H1 (cell line): Measurements from ENCODE around the gene ERGIC3. TPM values are rescaled to one million over a fixed set of nuclear protein-coding genes. Genes with fewer than 3 reads are reported as not detected.

ENCODE experiments used
- CTCF ChIA-PET: fragments of 300-600 bp; sonication (Branson Sonifier 250); formaldehyde crosslinking; loops from one replicate; lab custom pipeline; 2021; ENCODE audit not compliant: partially characterized antibody; lab: Charles Lee
- POLR2A ChIA-PET: fragments of 300-600 bp; sonication (Branson Sonifier 250); formaldehyde crosslinking; loops from one replicate; lab custom pipeline; 2021; ENCODE audit warnings: inconsistent platforms; ENCODE audit not compliant: partially characterized antibody; lab: Charles Lee
- DNase-seq, 2 experiments: peaks; one replicate each; pipeline versions ENCODE4 v3.0.0 to v3.0.0-alpha.2; 2010 to 2022; ENCODE audit warnings: low spot score in 2 of 2, low read depth in 1 of 2, mixed read lengths in 1 of 2
- FAIRE-seq: peaks from 2 replicates; lab custom pipeline; 2011; peaks lifted over from hg19 to GRCh38; lab: Jason Lieb, UNC
- H2AFZ ChIP-seq: 2 replicates; pipeline ENCODE4 v1.8.1; 2012; ENCODE audit warnings: low read length, inconsistent platforms
- H2AK5ac ChIP-seq: 2 replicates; pipeline ENCODE4 v1.6.1; 2013; ENCODE audit warnings: low read depth, low read length
- H2BK120ac ChIP-seq: replicated peaks from 2 replicates; pipeline ENCODE3; 2013; ENCODE audit warnings: low read depth, low read length, inconsistent platforms
- H2BK12ac ChIP-seq: 2 replicates; pipeline ENCODE4 v1.6.1; 2013; ENCODE audit warnings: low read depth, low read length
- H2BK15ac ChIP-seq: 2 replicates; pipeline ENCODE4 v1.6.1; 2013; ENCODE audit warnings: low read length
- H2BK20ac ChIP-seq: 2 replicates; pipeline ENCODE4 v1.6.1; 2013; ENCODE audit warnings: low read length
- H2BK5ac ChIP-seq: 2 replicates; pipeline ENCODE4 v1.6.1; 2013; ENCODE audit warnings: low read depth, low read length
- H3K14ac ChIP-seq: 2 replicates; pipeline ENCODE4 v1.6.1; 2013; ENCODE audit warnings: inconsistent platforms; ENCODE audit not compliant: insufficient read length
- H3K18ac ChIP-seq: 2 replicates; pipeline ENCODE4 v1.6.1; 2013; ENCODE audit warnings: low read length; ENCODE audit errors: extremely low read depth
- H3K23ac ChIP-seq: 2 replicates; pipeline ENCODE4 v1.6.1; 2013; ENCODE audit warnings: inconsistent platforms; ENCODE audit not compliant: insufficient read length
- H3K23me2 ChIP-seq: 2 replicates; pipeline ENCODE4 v1.6.1; 2013; ENCODE audit warnings: low read depth, low read length
- H3K27ac ChIP-seq: 2 replicates; pipeline ENCODE4 v1.6.1; 2011; ENCODE audit warnings: low read depth, low read length, inconsistent platforms
- H3K27me3 ChIP-seq, 4 experiments: replicated peaks in 1 of 4; 1 replicate in 1 of 4; 2 replicates in 3 of 4; pipeline versions ENCODE4 v1.6.1 to v1.8.1; 2011 to 2013; ENCODE audit warnings: low read length in 3 of 4, mild to moderate bottlenecking in 3 of 4, inconsistent platforms in 2 of 4, mixed read lengths in 2 of 4, moderate library complexity in 1 of 4; ENCODE audit not compliant: control insufficient read depth in 3 of 4, insufficient read depth in 3 of 4; ENCODE audit errors: extremely low read depth in 1 of 4
- H3K36me3 ChIP-seq, 4 experiments: 2 replicates each; pipeline versions ENCODE4 v1.6.1 to v1.8.1; 2011 to 2013; ENCODE audit warnings: mild to moderate bottlenecking in 4 of 4, low read length in 3 of 4, moderate library complexity in 2 of 4, control low read depth in 1 of 4, inconsistent platforms in 1 of 4; ENCODE audit not compliant: insufficient read depth in 4 of 4, control insufficient read depth in 2 of 4
- H3K4ac ChIP-seq: replicated peaks from 2 replicates; pipeline ENCODE3; 2013; ENCODE audit warnings: low read length, low read depth, mixed read lengths, inconsistent platforms; ENCODE audit not compliant: insufficient read length
- H3K4me1 ChIP-seq, 4 experiments: replicated peaks in 1 of 4; 1 replicate in 1 of 4; 2 replicates in 3 of 4; pipeline versions ENCODE4 v1.6.1 to v1.8.1; 2011 to 2013; ENCODE audit warnings: low read length in 3 of 4, inconsistent platforms in 2 of 4, mixed read lengths in 1 of 4; ENCODE audit not compliant: insufficient read depth in 4 of 4, control insufficient read depth in 3 of 4
- H3K4me2 ChIP-seq, 2 experiments: 2 replicates each; pipeline versions ENCODE4 v1.6.1 to v1.8.1; 2011 to 2013; ENCODE audit warnings: low read depth in 2 of 2, low read length in 2 of 2, control low read depth in 1 of 2, inconsistent platforms in 1 of 2, mild to moderate bottlenecking in 1 of 2; ENCODE audit not compliant: insufficient read depth in 1 of 2
- H3K4me3 ChIP-seq, 4 experiments: fragments of 200-600, 300-600 bp in 1 of 4; sonication (generic), shearing (Covaris generic), sonication (Bioruptor Twin) in 1 of 4; 2 replicates each; pipeline versions ENCODE4 v1.5.1 to v1.8.1; 2011 to 2016; ENCODE audit warnings: low read length in 4 of 4, low read depth in 3 of 4, control low read depth in 2 of 4, inconsistent platforms in 2 of 4, mild to moderate bottlenecking in 2 of 4, mixed read lengths in 1 of 4, moderate library complexity in 1 of 4; ENCODE audit not compliant: insufficient read depth in 2 of 4; ENCODE audit errors: extremely low read depth in 1 of 4
- H3K56ac ChIP-seq: replicated peaks from 2 replicates; pipeline ENCODE3; 2013; ENCODE audit warnings: low read depth, mild to moderate bottlenecking, mixed read lengths, low read length, inconsistent platforms; ENCODE audit not compliant: insufficient read length
- H3K79me1 ChIP-seq: 2 replicates; pipeline ENCODE4 v1.6.1; 2013; ENCODE audit warnings: low read depth, low read length, control low read depth
- H3K79me2 ChIP-seq, 2 experiments: 2 replicates each; pipeline versions ENCODE4 v1.6.1 to v1.8.1; 2012 to 2013; ENCODE audit warnings: low read length in 2 of 2, mild to moderate bottlenecking in 2 of 2, inconsistent platforms in 1 of 2; ENCODE audit not compliant: insufficient read depth in 2 of 2, control insufficient read depth in 1 of 2
- H3K9ac ChIP-seq, 4 experiments: replicated peaks in 1 of 4; 1 replicate in 1 of 4; 2 replicates in 3 of 4; pipeline versions ENCODE4 v1.6.1 to v1.8.1; 2011 to 2013; ENCODE audit warnings: low read depth in 3 of 4, low read length in 3 of 4, control low read depth in 2 of 4, mild to moderate bottlenecking in 2 of 4, moderate library complexity in 2 of 4, inconsistent platforms in 1 of 4; ENCODE audit errors: extremely low read depth in 1 of 4
- H3K9me3 ChIP-seq, 2 experiments: 2 replicates each; pipeline versions ENCODE4 v1.6.1 to v1.8.1; 2012 to 2013; ENCODE audit warnings: mild to moderate bottlenecking in 2 of 2, moderate library complexity in 2 of 2, control low read depth in 1 of 2, inconsistent platforms in 1 of 2, low read depth in 1 of 2, low read length in 1 of 2, mixed read lengths in 1 of 2; ENCODE audit not compliant: insufficient read depth in 2 of 2
- H4K20me1 ChIP-seq, 2 experiments: replicated peaks in 1 of 2; 2 replicates each; pipeline versions ENCODE3 to v1.8.1; 2011 to 2013; ENCODE audit warnings: inconsistent platforms in 2 of 2, low read length in 2 of 2, mild to moderate bottlenecking in 1 of 2; ENCODE audit not compliant: insufficient read depth in 2 of 2, control insufficient read depth in 1 of 2
- H4K5ac ChIP-seq: 2 replicates; pipeline ENCODE4 v1.6.1; 2013; ENCODE audit warnings: low read length, low read depth, mixed read lengths, inconsistent platforms; ENCODE audit not compliant: insufficient read length
- H4K8ac ChIP-seq: 2 replicates; pipeline ENCODE4 v1.8.0; 2013; ENCODE audit warnings: mild to moderate bottlenecking, moderate library complexity, low read length, inconsistent platforms; ENCODE audit not compliant: insufficient read depth; ENCODE audit errors: extremely low read depth
- H4K91ac ChIP-seq: replicated peaks from 2 replicates; pipeline ENCODE3; 2013; ENCODE audit warnings: low read length, mixed read lengths, inconsistent platforms; ENCODE audit not compliant: insufficient read length
- BCL11A ChIP-seq, 2 experiments: IDR thresholded peaks; one replicate each; pipeline ENCODE4 v1.6.1; 2011; ENCODE audit warnings: low read depth in 2 of 2, low read length in 2 of 2, mild to moderate bottlenecking in 2 of 2
- CREB1 ChIP-seq: IDR thresholded peaks from 2 replicates; pipeline ENCODE4 v1.6.1; 2012; ENCODE audit warnings: inconsistent platforms
- EP300 ChIP-seq, 2 experiments: IDR thresholded peaks; 1 replicate in 1 of 2; 2 replicates in 1 of 2; pipeline ENCODE4 v1.6.1; 2011 to 2012; ENCODE audit warnings: low read depth in 2 of 2, low read length in 2 of 2, mild to moderate bottlenecking in 2 of 2, borderline replicate concordance in 1 of 2, inconsistent platforms in 1 of 2, moderate library complexity in 1 of 2
- WGBS, 2 experiments: shearing (Covaris generic) in 1 of 2; methylation state at CpG; one replicate each; pipeline versions ENCODE4 v1.1.6 to v1.1.7; 2013 to 2015; ENCODE audit warnings: low lambda C conversion rate in 2 of 2, mixed read lengths in 2 of 2, inconsistent platforms in 1 of 2, low coverage in 1 of 2, missing lambda C conversion rate in 1 of 2; ENCODE audit not compliant: insufficient replicate concordance in 2 of 2, insufficient coverage in 1 of 2, insufficient read length in 1 of 2; ENCODE audit errors: extremely low coverage in 1 of 2, missing lambda C conversion rate in 1 of 2; 5-methylcytosine and 5-hydroxymethylcytosine counted together
- polyA plus RNA-seq, 7 experiments: library from polyadenylated mRNA; depleted of rRNA in 3 of 7; stranded (reverse) in 5 of 7; unstranded in 2 of 7; fragments of >200 nt in 5 of 7; fragments of 200-250 nt in 2 of 7; gene quantifications; 1 replicate in 5 of 7; 2 replicates in 1 of 7; 4 replicates in 1 of 7; pipeline versions ENCODE4 v1.2.1 to v1.2.3, GENCODE V29; 2011 to 2013; ENCODE audit warnings: missing spikeins in 2 of 7, mixed read lengths in 2 of 7
- total RNA-seq: library from RNA; stranded (reverse); fragmentation: NEBNext Ultra II Directional; extraction: Animal tissue kit (Norgen Biotek cat#: 25700); gene quantifications from 2 replicates; pipeline ENCODE4 v1.2.1, GENCODE V29; 2021

The ERGIC3 gene
- total and polyA plus RNA-seq, 2 of the 8 experiments (the other 6 are each of a cell fraction or from before 2014, with no cell fraction given), result 178 to 341 TPM

- Histone ChIP-seq H3K79me1 (peaks cover 6% of the 10 kb centered on the region; the same call in 1 of the 2 replicates), H2BK120ac (no peak overlapping the region), H3K56ac (no peak overlapping the region), H3K23ac (no peak overlapping the region), H4K20me1 (peaks cover 0 to 3% of the 10 kb centered on the region in 2 experiments), H4K8ac (no peak overlapping the region), H3K14ac (no peak overlapping the region), H3K4me1 (peaks cover 2 to 6% (median 4%) of the 10 kb centered on the region in 4 experiments; a peak in 5 of 7 replicates), H2BK5ac (no peak overlapping the region), H3K36me3 (peaks cover 11 to 34% (median 19%) of the 10 kb centered on the region in 4 experiments; a peak in 6 of 8 replicates), H3K18ac (no peak overlapping the region), H3K4me2 (no peak overlapping the region), H3K9me3 (no peaks in the 10 kb centered on the region), H3K4me3 (no peak overlapping the region), H2AFZ (no peak overlapping the region), H3K4ac (no peak overlapping the region), H3K27ac (no peak overlapping the region), H2BK20ac (no peak overlapping the region), H4K5ac (no peak overlapping the region), H3K9ac (no peak overlapping the region), H3K27me3 (no peaks in the 10 kb centered on the region), H2BK12ac (no peak overlapping the region), H2BK15ac (no peak overlapping the region), H3K23me2 (peaks cover 13% of the 10 kb centered on the region), H4K91ac (no peak overlapping the region), H3K79me2 (peaks cover 0 to 10% of the 10 kb centered on the region in 2 experiments; a peak in 1 of 4 replicates), H2AK5ac (no peak overlapping the region)
- DNase-seq, result no peak
- 93% methylated on average over 15 of the region's 16 CpGs; no CpG with 5 or more reads in 1 of the 2 experiments for WGBS, 2 experiments
- FAIRE-seq, result no peak
- TF ChIP-seq CREB1 (no peak), BCL11A (IDR thresholded peaks at IDR 0.05; ENCODE audit: low read depth in 2 of 2, low read length in 2 of 2) (no peak), EP300 (IDR thresholded peaks at IDR 0.05; ENCODE audit: borderline replicate concordance in 1 of 2, low read depth in 2 of 2, low read length in 2 of 2) (no peak)
- CTCF ChIA-PET, result interaction anchor here (0.5 to 1.8 kb wide), 2 partner anchors 10 to 26 kb away, joined by 6 to 7 read pairs; no protein-coding TSS in a partner anchor
- POLR2A ChIA-PET, result interaction anchor here (0.6 to 2.5 kb wide), 5 partner anchors 11 to 89 kb away, joined by 3 to 18 read pairs (median 3); partner anchors contain the start of gene CEP250
These were observed 2.6 kb downstream of the ERGIC3 start for GRCh38 chr20:35544436-35544835.
